ENCODE data around the gene ABO. TPM values are rescaled to one million over a fixed set of nuclear protein-coding genes. Genes with fewer than 3 reads are reported as not detected.
"Not testable (repeated sequence)": the region's sequence is repeated elsewhere in the genome, so short reads cannot be mapped to it uniquely, and the experiment has no call there.

The ABO gene
- total RNA-seq, 4 donors from 2014 or later = 0.29 to 6.1 (median 0.59) TPM

DNA sequence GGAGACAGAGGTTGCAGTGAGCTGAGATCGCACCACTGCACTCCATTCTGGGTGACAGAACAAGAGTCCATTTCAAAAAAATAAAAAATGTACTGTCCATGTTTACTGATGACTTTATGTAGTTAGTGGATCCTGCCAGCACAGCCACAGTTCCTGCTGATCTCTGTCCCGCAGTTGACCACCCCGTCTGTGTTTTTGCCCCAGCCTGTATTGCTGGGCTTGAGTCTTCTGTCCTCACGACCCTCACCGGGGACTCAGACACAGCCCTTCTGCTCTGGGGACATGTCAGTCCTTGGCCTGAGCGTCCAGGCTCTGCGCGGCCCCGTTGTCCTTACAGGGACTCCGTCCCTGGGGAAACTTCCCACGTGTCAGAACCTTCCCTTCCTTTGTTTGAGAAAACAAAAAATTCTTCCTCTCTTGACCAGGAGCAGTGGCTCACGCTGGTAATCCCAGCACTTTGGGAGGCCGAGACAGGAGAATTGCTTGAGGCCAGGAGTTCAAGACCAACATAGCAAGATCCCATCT, 46.5 kb upstream of the ABO start:
- Histone ChIP-seq H3K9me3 (no peaks in the 10 kb centered on the region), H3K4me3 (no peak overlapping the region), H3K27me3 (no peaks in the 10 kb centered on the region), H3K36me3 (no peaks in the 10 kb centered on the region), H3K4me1 (no peaks in the 10 kb centered on the region), H3K27ac (no peak overlapping the region)
- intact Hi-C loops (cut with DNase I; ENCODE audit: low total_unique reads) = no loop called here
- TF ChIP-seq POLR2A (IDR thresholded peaks at IDR 0.05) = no peak
- TF ChIP-seq, protein P1, sequence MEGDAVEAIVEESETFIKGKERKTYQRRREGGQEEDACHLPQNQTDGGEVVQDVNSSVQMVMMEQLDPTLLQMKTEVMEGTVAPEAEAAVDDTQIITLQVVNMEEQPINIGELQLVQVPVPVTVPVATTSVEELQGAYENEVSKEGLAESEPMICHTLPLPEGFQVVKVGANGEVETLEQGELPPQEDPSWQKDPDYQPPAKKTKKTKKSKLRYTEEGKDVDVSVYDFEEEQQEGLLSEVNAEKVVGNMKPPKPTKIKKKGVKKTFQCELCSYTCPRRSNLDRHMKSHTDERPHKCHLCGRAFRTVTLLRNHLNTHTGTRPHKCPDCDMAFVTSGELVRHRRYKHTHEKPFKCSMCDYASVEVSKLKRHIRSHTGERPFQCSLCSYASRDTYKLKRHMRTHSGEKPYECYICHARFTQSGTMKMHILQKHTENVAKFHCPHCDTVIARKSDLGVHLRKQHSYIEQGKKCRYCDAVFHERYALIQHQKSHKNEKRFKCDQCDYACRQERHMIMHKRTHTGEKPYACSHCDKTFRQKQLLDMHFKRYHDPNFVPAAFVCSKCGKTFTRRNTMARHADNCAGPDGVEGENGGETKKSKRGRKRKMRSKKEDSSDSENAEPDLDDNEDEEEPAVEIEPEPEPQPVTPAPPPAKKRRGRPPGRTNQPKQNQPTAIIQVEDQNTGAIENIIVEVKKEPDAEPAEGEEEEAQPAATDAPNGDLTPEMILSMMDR (IDR thresholded peaks at IDR 0.05) = no peak
- DNase-seq = no peak

DNA sequence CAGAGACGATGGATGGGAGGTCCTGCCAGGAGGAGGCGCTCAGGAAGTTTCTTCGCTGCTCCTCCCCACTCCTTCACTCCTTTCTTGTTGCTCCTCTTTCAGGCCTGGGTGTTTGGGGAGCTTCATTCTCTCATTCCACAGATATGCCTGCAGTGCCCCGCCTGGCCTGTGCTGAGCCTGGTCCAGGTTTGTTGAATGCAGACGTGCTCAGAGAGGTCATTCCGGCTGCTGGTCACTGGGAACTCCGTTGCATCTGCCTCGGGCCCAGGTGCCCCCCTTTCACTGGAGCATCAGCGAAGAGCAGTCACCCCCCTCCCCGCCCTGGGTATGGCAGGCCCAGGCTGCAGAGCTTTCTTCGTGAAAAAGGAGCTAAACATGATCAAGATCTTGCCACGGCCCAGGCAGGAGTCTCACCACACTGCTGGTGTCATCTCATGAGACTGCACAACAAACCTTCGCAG, 45.5 kb upstream of the ABO start:
- no peak overlapping the region for H3K27ac ChIP-seq
- intact Hi-C loops (cut with DNase I; ENCODE audit: low total_unique reads) = no loop called here

DNA sequence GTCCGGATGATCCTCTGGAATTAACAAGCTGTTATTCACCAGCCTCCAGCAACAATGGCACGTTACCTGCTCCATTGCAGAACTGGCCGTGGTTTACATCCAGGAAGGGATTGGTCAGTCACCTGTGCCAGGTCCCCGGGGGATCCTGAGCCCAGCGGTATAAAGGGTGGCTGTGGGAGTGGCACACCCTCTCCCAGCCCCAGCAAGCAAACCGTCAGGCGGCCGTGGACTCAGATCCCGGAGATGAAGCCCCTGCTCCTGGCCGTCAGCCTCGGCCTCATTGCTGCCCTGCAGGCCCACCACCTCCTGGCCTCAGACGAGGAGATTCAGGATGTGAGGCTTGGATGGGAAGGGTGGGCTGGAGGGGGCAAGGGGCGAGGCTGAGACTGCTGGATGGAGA, 42.5 kb upstream of the ABO start:
- H3K27me3 ChIP-seq; H3K27ac ChIP-seq; H3K4me3 ChIP-seq; H3K4me1 ChIP-seq; H3K9me3 ChIP-seq; DNase-seq; H3K36me3 ChIP-seq; intact Hi-C loops (cut with DNase I; ENCODE audit: low total_unique reads): not testable (repeated sequence)

More for the DNA sequence above, 45.5 kb upstream of the ABO start:
- TF ChIP-seq, protein P1 (IDR thresholded peaks at IDR 0.05) = no peak
- no peak for TF ChIP-seq POLR2A (IDR thresholded peaks at IDR 0.05)
- no peaks in the 10 kb centered on the region for H3K36me3 ChIP-seq
- H3K4me3 ChIP-seq = no peak overlapping the region
- DNase-seq = no peak
- H3K4me1 ChIP-seq = no peaks in the 10 kb centered on the region
- H3K27me3 ChIP-seq = no peaks in the 10 kb centered on the region
- no peaks in the 10 kb centered on the region for H3K9me3 ChIP-seq

DNA sequence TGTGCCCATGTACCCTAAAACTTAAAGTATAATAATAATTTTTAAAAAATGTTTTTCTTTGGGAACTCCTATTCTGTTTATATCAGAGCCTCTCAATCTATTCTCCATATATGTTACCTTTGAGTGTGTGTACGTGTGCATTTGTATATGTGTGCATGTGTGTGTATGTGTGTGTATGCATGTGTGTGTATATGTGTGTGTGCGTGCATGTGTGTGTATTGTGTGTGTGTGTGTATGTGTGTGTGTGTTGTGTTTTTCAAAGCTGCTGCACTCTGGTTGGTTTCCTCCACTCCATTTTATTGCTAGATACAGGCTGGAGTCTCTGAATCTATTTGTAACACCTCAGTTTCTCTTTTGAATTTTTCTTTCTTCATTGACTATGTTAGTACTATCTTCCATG, 41.0 kb upstream of the ABO start:
- H3K4me3 ChIP-seq = no peak overlapping the region
- H3K9me3 ChIP-seq = no peaks in the 10 kb centered on the region
- no peak for DNase-seq
- H3K36me3 ChIP-seq = no peaks in the 10 kb centered on the region
- no peak overlapping the region for H3K27ac ChIP-seq
- TF ChIP-seq, protein P1 (IDR thresholded peaks at IDR 0.05) = no peak
- no peak for TF ChIP-seq POLR2A (IDR thresholded peaks at IDR 0.05)
- intact Hi-C loops (cut with DNase I; ENCODE audit: low total_unique reads) = no loop called here
- H3K4me1 ChIP-seq = no peaks in the 10 kb centered on the region
- no peaks in the 10 kb centered on the region for H3K27me3 ChIP-seq

DNA sequence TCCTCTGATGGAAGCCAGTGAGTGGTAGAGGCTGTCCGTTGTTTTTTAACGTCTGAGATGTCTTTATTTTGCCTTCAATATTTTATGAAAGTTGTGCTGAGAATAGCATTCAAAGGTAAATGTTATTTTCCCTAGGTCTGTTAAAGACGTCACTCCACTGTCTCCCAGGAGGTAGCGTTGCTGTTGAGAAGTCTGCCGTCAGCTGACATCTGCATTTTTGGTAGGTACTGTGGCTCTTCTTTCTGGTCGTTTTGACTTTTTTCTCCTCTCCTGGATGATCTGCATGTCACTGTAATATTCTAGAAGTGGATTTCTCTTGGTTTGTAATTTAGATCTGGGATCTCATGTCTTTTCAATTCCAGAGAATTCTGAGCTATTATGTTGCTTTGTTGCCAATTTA, 34.6 kb upstream of the ABO start:
- Histone ChIP-seq H3K36me3 (no peaks in the 10 kb centered on the region), H3K9me3 (no peaks in the 10 kb centered on the region), H3K27me3 (no peaks in the 10 kb centered on the region), H3K27ac (no peak overlapping the region), H3K4me3 (no peak overlapping the region), H3K4me1 (no peaks in the 10 kb centered on the region)
- intact Hi-C loops (cut with DNase I; ENCODE audit: low total_unique reads) = no loop called here
- TF ChIP-seq, protein P1 (IDR thresholded peaks at IDR 0.05) = no peak
- TF ChIP-seq POLR2A (IDR thresholded peaks at IDR 0.05) = no peak
- DNase-seq = no peak

DNA sequence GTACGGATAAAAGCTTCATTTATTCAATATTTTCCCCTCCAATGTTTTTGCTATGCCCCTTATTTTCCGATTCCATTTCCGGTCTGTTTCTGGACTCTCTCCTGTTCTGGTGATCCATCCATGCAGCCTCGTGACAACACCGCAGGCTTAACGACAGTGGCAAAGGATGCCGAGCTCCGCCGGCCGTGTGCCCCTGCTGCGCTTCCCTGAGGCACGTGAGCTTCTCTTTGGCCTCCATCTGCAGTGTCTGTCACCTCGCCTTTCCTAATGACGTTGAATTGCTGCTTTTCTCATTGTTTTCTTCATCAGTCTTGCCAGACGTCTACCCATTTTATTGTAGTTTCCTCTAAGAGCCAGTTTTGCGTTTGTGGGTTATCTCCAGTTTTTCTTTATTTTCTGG, 32.3 kb upstream of the ABO start:
- intact Hi-C loops (cut with DNase I; ENCODE audit: low total_unique reads) = no loop called here
- no peaks in the 10 kb centered on the region for H3K9me3 ChIP-seq
- H3K27me3 ChIP-seq = no peaks in the 10 kb centered on the region
- no peaks in the 10 kb centered on the region for H3K4me1 ChIP-seq
- no peak overlapping the region for H3K27ac ChIP-seq
- H3K4me3 ChIP-seq = no peak overlapping the region
- H3K36me3 ChIP-seq = no peaks in the 10 kb centered on the region
- no peak for DNase-seq
- TF ChIP-seq, protein P1 (IDR thresholded peaks at IDR 0.05) = no peak
- no peak for TF ChIP-seq POLR2A (IDR thresholded peaks at IDR 0.05)
